A549 (cell line): ENCODE results near the gene L3HYPDH.

Experiments
- JUN ChIP-seq, 2 experiments: fragments of >200 bp; sonication (Bioruptor Twin); formaldehyde crosslinking; IDR thresholded peaks; 2 replicates in 1 of 2; 3 replicates in 1 of 2; pipeline ENCODE4 v1.6.1; 2016 to 2017
- JUNB ChIP-seq: fragments of >200 bp; sonication (Bioruptor Twin); formaldehyde crosslinking; IDR thresholded peaks from 2 replicates; pipeline ENCODE4 v1.6.1; 2016
- KDM5A ChIP-seq: fragments of 200-600 bp; sonication (generic); IDR thresholded peaks from 2 replicates; pipeline ENCODE4 v1.6.1; 2016; ENCODE audit warnings: antibody characterized with exemption, mild to moderate bottlenecking
- POLR2A ChIP-seq: IDR thresholded peaks from 2 replicates; pipeline ENCODE4 v1.6.1; 2012; ENCODE audit warnings: mild to moderate bottlenecking, low read length
- RNF2 ChIP-seq: fragments of 200-600 bp; sonication (generic); IDR thresholded peaks from 2 replicates; pipeline ENCODE4 v1.6.1; 2016; ENCODE audit warnings: low read depth, mild to moderate bottlenecking, antibody characterized with exemption, moderate library complexity, borderline replicate concordance
- TF ChIP-seq, protein P1 (sequence below): fragments of 200-600 bp; sonication (generic); IDR thresholded peaks from 2 replicates; pipeline ENCODE4 v1.6.1; 2016; ENCODE audit warnings: antibody characterized with exemption, mild to moderate bottlenecking, moderate library complexity
- TF ChIP-seq, protein P2 (sequence below): fragments of >200 bp; sonication (Bioruptor Twin); formaldehyde crosslinking; IDR thresholded peaks from 3 replicates; pipeline ENCODE4 v1.5.1; 2016

- TF ChIP-seq KDM5A (no peak), JUNB (no peak), RNF2 (no peak), POLR2A (no peak), JUN (IDR thresholded peaks at IDR 0.05) (no peak)
- TF ChIP-seq, protein P1, sequence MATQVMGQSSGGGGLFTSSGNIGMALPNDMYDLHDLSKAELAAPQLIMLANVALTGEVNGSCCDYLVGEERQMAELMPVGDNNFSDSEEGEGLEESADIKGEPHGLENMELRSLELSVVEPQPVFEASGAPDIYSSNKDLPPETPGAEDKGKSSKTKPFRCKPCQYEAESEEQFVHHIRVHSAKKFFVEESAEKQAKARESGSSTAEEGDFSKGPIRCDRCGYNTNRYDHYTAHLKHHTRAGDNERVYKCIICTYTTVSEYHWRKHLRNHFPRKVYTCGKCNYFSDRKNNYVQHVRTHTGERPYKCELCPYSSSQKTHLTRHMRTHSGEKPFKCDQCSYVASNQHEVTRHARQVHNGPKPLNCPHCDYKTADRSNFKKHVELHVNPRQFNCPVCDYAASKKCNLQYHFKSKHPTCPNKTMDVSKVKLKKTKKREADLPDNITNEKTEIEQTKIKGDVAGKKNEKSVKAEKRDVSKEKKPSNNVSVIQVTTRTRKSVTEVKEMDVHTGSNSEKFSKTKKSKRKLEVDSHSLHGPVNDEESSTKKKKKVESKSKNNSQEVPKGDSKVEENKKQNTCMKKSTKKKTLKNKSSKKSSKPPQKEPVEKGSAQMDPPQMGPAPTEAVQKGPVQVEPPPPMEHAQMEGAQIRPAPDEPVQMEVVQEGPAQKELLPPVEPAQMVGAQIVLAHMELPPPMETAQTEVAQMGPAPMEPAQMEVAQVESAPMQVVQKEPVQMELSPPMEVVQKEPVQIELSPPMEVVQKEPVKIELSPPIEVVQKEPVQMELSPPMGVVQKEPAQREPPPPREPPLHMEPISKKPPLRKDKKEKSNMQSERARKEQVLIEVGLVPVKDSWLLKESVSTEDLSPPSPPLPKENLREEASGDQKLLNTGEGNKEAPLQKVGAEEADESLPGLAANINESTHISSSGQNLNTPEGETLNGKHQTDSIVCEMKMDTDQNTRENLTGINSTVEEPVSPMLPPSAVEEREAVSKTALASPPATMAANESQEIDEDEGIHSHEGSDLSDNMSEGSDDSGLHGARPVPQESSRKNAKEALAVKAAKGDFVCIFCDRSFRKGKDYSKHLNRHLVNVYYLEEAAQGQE: no peak
- TF ChIP-seq, protein P2, sequence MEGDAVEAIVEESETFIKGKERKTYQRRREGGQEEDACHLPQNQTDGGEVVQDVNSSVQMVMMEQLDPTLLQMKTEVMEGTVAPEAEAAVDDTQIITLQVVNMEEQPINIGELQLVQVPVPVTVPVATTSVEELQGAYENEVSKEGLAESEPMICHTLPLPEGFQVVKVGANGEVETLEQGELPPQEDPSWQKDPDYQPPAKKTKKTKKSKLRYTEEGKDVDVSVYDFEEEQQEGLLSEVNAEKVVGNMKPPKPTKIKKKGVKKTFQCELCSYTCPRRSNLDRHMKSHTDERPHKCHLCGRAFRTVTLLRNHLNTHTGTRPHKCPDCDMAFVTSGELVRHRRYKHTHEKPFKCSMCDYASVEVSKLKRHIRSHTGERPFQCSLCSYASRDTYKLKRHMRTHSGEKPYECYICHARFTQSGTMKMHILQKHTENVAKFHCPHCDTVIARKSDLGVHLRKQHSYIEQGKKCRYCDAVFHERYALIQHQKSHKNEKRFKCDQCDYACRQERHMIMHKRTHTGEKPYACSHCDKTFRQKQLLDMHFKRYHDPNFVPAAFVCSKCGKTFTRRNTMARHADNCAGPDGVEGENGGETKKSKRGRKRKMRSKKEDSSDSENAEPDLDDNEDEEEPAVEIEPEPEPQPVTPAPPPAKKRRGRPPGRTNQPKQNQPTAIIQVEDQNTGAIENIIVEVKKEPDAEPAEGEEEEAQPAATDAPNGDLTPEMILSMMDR: no peak
Measured at GRCh38 chr14:59492384-59492783, 8.2 kb upstream of the L3HYPDH start.
